IMR-90 (cell line): ENCODE results near the gene ANKMY2. TPM values are rescaled to one million over a fixed set of nuclear protein-coding genes. Genes with fewer than 3 reads are reported as not detected.

Experiments used
- ATAC-seq: fragments of 200-7000 bp; cut with Tn5 transposase; 2 replicates; pipeline ENCODE4 v1.9.1; 2020; ENCODE audit warnings: low read depth, mild to moderate bottlenecking, moderate library complexity
- BruUV-seq: library from RNA; stranded (reverse); fragments of 400-500 nt; replicated peaks from 2 replicates; lab custom pipeline; 2021; lab: Mats Ljungman, UMichigan
- CTCF ChIA-PET: fragments of 300-600 bp; formaldehyde crosslinking; extraction: SDS; loops from one replicate; lab custom pipeline; 2021; ENCODE audit warnings: antibody characterized with exemption; lab: Yijun Ruan, JAX
- POLR2A ChIA-PET: fragments of 300-600 bp; sonication (Branson Sonifier 250); formaldehyde crosslinking; loops from one replicate; lab custom pipeline; 2022; ENCODE audit warnings: antibody characterized with exemption; ENCODE audit not compliant: unreplicated experiment; lab: Charles Lee
- DNase-seq: peaks from one replicate; pipeline ENCODE4 v3.0.0; 2013
- H2AFZ ChIP-seq: replicated peaks from 2 replicates; pipeline ENCODE3; 2013; ENCODE audit warnings: low read length, mild to moderate bottlenecking; ENCODE audit not compliant: poor library complexity
- H2AK5ac ChIP-seq: 2 replicates; pipeline ENCODE4 v1.6.1; 2013; ENCODE audit warnings: low read depth, low read length, inconsistent platforms
- H2AK9ac ChIP-seq: replicated peaks from 2 replicates; pipeline ENCODE3; 2013; ENCODE audit warnings: mild to moderate bottlenecking, low read depth, low read length, moderate library complexity; ENCODE audit not compliant: poor library complexity
- H2BK120ac ChIP-seq: 2 replicates; pipeline ENCODE4 v1.6.1; 2013; ENCODE audit warnings: low read depth, low read length, inconsistent platforms
- H2BK15ac ChIP-seq: 3 replicates; pipeline ENCODE4 v1.6.1; 2013; ENCODE audit warnings: low read depth, low read length, inconsistent platforms
- H2BK20ac ChIP-seq: 2 replicates; pipeline ENCODE4 v1.6.1; 2013; ENCODE audit warnings: low read depth, mild to moderate bottlenecking, inconsistent platforms, low read length, moderate library complexity
- H2BK5ac ChIP-seq: 2 replicates; pipeline ENCODE4 v1.6.1; 2013; ENCODE audit warnings: mild to moderate bottlenecking, low read depth, low read length, inconsistent platforms; ENCODE audit not compliant: poor library complexity, severe bottlenecking
- H3K14ac ChIP-seq: replicated peaks from 2 replicates; pipeline ENCODE4 v1.6.1; 2013; ENCODE audit warnings: low read depth, low read length, inconsistent platforms
- H3K18ac ChIP-seq: 2 replicates; pipeline ENCODE4 v1.6.1; 2013; ENCODE audit warnings: low read depth, low read length, control low read depth
- H3K23ac ChIP-seq: 2 replicates; pipeline ENCODE4 v1.6.1; 2013; ENCODE audit warnings: low read depth, low read length, inconsistent platforms
- H3K27ac ChIP-seq: 2 replicates; pipeline ENCODE4 v1.5.1; 2013; ENCODE audit warnings: mild to moderate bottlenecking, control low read depth, low read length; ENCODE audit not compliant: insufficient read depth
- H3K27me3 ChIP-seq: 2 replicates; pipeline ENCODE4 v1.6.1; 2013; ENCODE audit warnings: low read length; ENCODE audit not compliant: control insufficient read depth, insufficient read depth
- H3K36me3 ChIP-seq: 2 replicates; pipeline ENCODE4 v1.6.1; 2013; ENCODE audit warnings: low read length, mixed read lengths; ENCODE audit not compliant: control insufficient read depth, insufficient read depth
- H3K4ac ChIP-seq: 2 replicates; pipeline ENCODE4 v1.6.1; 2013; ENCODE audit warnings: low read depth, low read length, inconsistent platforms
- H3K4me1 ChIP-seq: 2 replicates; pipeline ENCODE4 v1.6.1; 2013; ENCODE audit warnings: low read length, mixed read lengths; ENCODE audit not compliant: control insufficient read depth, insufficient read depth
- H3K4me2 ChIP-seq: 2 replicates; pipeline ENCODE4 v1.6.1; 2013; ENCODE audit warnings: low read depth, mild to moderate bottlenecking, control low read depth, low read length, moderate library complexity
- H3K4me3 ChIP-seq: 2 replicates; pipeline ENCODE4 v1.5.1; 2013; ENCODE audit warnings: low read depth, mild to moderate bottlenecking, control low read depth, low read length, moderate library complexity; ENCODE audit not compliant: insufficient read depth
- H3K56ac ChIP-seq: 2 replicates; pipeline ENCODE4 v1.6.1; 2013; ENCODE audit warnings: low read length, inconsistent platforms; ENCODE audit not compliant: insufficient read depth; ENCODE audit errors: extremely low read depth
- H3K79me1 ChIP-seq, 2 experiments: 2 replicates each; pipeline ENCODE4 v1.6.1; 2013; ENCODE audit warnings: low read length in 2 of 2, inconsistent platforms in 1 of 2, low read depth in 1 of 2
- H3K9ac ChIP-seq: 2 replicates; pipeline ENCODE4 v1.6.1; 2013; ENCODE audit warnings: low read depth, low read length, control low read depth
- H3K9me1 ChIP-seq: 2 replicates; pipeline ENCODE4 v1.6.1; 2013; ENCODE audit warnings: low read length, inconsistent platforms; ENCODE audit not compliant: insufficient read depth
- H3K9me3 ChIP-seq: 2 replicates; pipeline ENCODE4 v1.6.1; 2013; ENCODE audit warnings: low read length; ENCODE audit not compliant: control insufficient read depth, insufficient read depth
- H4K20me1 ChIP-seq: 2 replicates; pipeline ENCODE4 v1.6.1; 2013; ENCODE audit warnings: low read length, inconsistent platforms; ENCODE audit not compliant: insufficient read depth
- H4K5ac ChIP-seq: 2 replicates; pipeline ENCODE4 v1.6.1; 2013; ENCODE audit warnings: mild to moderate bottlenecking, low read depth, low read length, control low read depth
- H4K8ac ChIP-seq, 2 experiments: 2 replicates each; pipeline ENCODE4 v1.6.1; 2013; ENCODE audit warnings: low read depth in 2 of 2, low read length in 2 of 2, control low read depth in 1 of 2, inconsistent platforms in 1 of 2
- H4K91ac ChIP-seq: 2 replicates; pipeline ENCODE4 v1.6.1; 2013; ENCODE audit warnings: low read depth, low read length, inconsistent platforms; ENCODE audit not compliant: insufficient read depth
- CHD1 ChIP-seq: IDR thresholded peaks from 2 replicates; pipeline ENCODE4 v1.6.1; 2012; ENCODE audit warnings: low read depth, low read length, improper control_type of control experiment
- CTCF ChIP-seq: conservative IDR thresholded peaks from 2 replicates; pipeline ENCODE4 v1.5.1; 2012; ENCODE audit warnings: mild to moderate bottlenecking, low read depth, low read length, improper control_type of control experiment
- FOS ChIP-seq: fragments of 150-350 bp; IDR thresholded peaks from 2 replicates; pipeline ENCODE4 v1.6.1; 2016; ENCODE audit warnings: low read depth, low read length
- MAZ ChIP-seq: IDR thresholded peaks from 2 replicates; pipeline ENCODE4 v1.6.1; 2012; ENCODE audit warnings: low read depth, mild to moderate bottlenecking, low read length, improper control_type of control experiment, moderate library complexity, borderline replicate concordance
- MXI1 ChIP-seq: IDR thresholded peaks from 2 replicates; pipeline ENCODE4 v1.6.1; 2012; ENCODE audit warnings: low read depth, mild to moderate bottlenecking, low read length, moderate library complexity, borderline replicate concordance
- NFE2L2 ChIP-seq: fragments of 150-350 bp; IDR thresholded peaks from 2 replicates; pipeline ENCODE4 v1.6.1; 2016; ENCODE audit warnings: low read depth, mild to moderate bottlenecking, low read length
- POLR2A ChIP-seq: IDR thresholded peaks from 2 replicates; pipeline ENCODE4 v1.6.1; 2012; ENCODE audit warnings: mild to moderate bottlenecking, low read depth, low read length
- RFX5 ChIP-seq: IDR thresholded peaks from 2 replicates; pipeline ENCODE4 v1.8.0; 2012; ENCODE audit warnings: low read depth, mild to moderate bottlenecking, low read length, moderate library complexity
- SMC3 ChIP-seq: fragments of 150-350 bp; IDR thresholded peaks from 2 replicates; pipeline ENCODE4 v1.6.1; 2016; ENCODE audit warnings: low read depth, mild to moderate bottlenecking, antibody characterized with exemption, low read length, moderate library complexity
- WGBS, 2 experiments: methylation state at CpG; one replicate each; pipeline versions ENCODE4 v1.1.5 to v1.1.7; 2013; ENCODE audit warnings: missing lambda C conversion rate in 2 of 2; ENCODE audit not compliant: insufficient read length in 1 of 2; ENCODE audit errors: extremely low coverage in 2 of 2; 5-methylcytosine and 5-hydroxymethylcytosine counted together
- dilution Hi-C: fragments of 300-500 bp; cut with HindIII; formaldehyde crosslinking; loops from one replicate; pipeline ENCODE4 v1.14.3; 2018; ENCODE audit warnings: low sequenced_read_pairs; ENCODE audit not compliant: unreplicated experiment
- in situ Hi-C: fragments of 300-500 bp; cut with MboI; formaldehyde crosslinking; loops from 3 replicates; pipeline ENCODE4 v1.14.3; 2019; ENCODE audit warnings: low sequenced_read_pairs, inconsistent platforms, mixed read lengths
- intact Hi-C: fragments of 100-400 bp; cut with micrococcal nuclease; formaldehyde crosslinking; loops from 2 replicates; pipeline ENCODE4 v1.10.0; 2022
- polyA plus RNA-seq, 3 experiments: library from polyadenylated mRNA; depleted of rRNA; stranded (reverse); fragments of >200 nt; gene quantifications; 2 replicates each; pipeline ENCODE4 v1.2.3, GENCODE V29; 2012; ENCODE audit warnings: low replicate concordance in 1 of 3
- total RNA-seq: library from RNA; depleted of rRNA; stranded (reverse); fragments of >200 nt; gene quantifications from 2 replicates; pipeline ENCODE4 v1.2.3, GENCODE V29; 2012

Gene ANKMY2
- total and polyA plus RNA-seq, 2 of the 4 experiments (the other 2 are of a cell fraction), result 19.5 to 41.9 TPM

DNA sequence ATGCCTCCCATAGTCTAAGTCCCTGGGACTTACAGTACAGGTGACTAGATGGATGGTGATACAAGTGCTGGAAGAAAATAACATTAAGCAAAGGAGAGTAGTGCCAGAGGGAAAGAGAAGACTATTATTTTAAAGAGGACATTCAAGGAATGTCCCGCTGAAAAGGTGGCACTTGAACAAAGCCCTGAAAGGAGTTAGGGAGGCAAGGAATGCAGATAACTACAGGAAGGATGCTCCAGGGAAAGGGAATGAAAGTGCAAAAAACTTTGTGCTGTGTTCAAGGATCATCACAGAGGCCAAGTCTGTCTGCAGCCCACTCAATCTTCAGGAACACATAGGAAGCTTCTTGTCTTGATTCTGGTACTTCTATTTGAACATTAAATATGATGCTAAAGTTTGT lies 14.9 kb downstream of the ANKMY2 start:
- CTCF ChIA-PET, result no interaction called here
- Histone ChIP-seq H2BK120ac (no peak overlapping the region), H2BK20ac (no peak overlapping the region), H3K23ac (no peak overlapping the region), H3K9ac (no peak overlapping the region), H3K27me3 (no peaks in the 10 kb centered on the region), H4K91ac (no peak overlapping the region), H3K4me2 (no peak overlapping the region), H3K9me3 (no peaks in the 10 kb centered on the region), H4K8ac (no peak overlapping the region), H2AK5ac (no peak overlapping the region), H4K5ac (no peak overlapping the region), H3K79me1 (peaks cover 8 to 11% of the 10 kb centered on the region in 2 experiments), H2BK15ac (no peak overlapping the region), H2AK9ac (no peak overlapping the region), H3K18ac (no peak overlapping the region), H3K4ac (no peak overlapping the region), H3K4me1 (no peaks in the 10 kb centered on the region), H3K4me3 (no peak overlapping the region), H3K27ac (no peak overlapping the region), H4K20me1 (no peaks in the 10 kb centered on the region; the same call in 1 of the 2 replicates), H3K9me1 (peaks cover 4% of the 10 kb centered on the region), H3K56ac (no peak overlapping the region), H3K36me3 (peaks cover 3% of the 10 kb centered on the region; the same call in 1 of the 2 replicates), H3K14ac (no peak overlapping the region), H2AFZ (no peak overlapping the region), H2BK5ac (no peak overlapping the region)
- no peak for TF ChIP-seq MAZ
- no peak for TF ChIP-seq CHD1
- TF ChIP-seq FOS, result no peak
- TF ChIP-seq SMC3, result no peak
- TF ChIP-seq RFX5, result no peak
- no peak for TF ChIP-seq CTCF
- no peak for TF ChIP-seq NFE2L2
- TF ChIP-seq MXI1, result no peak
- no peak for TF ChIP-seq POLR2A
- DNase-seq (no peak), ATAC-seq (no peak)
- in situ Hi-C loops (no loop called here), intact Hi-C loops (no loop called here), dilution Hi-C loops (no loop called here)
- no CpG with 5 or more reads among the region's 1 CpG for WGBS, 2 experiments
- POLR2A ChIA-PET, result no interaction called here
- no TSS peak for BruUV-seq
